Measurements from ENCODE around the gene TESPA1. TPM values are rescaled to one million over a fixed set of nuclear protein-coding genes. Genes with fewer than 3 reads are reported as not detected.

Gene TESPA1
- total RNA-seq, 1 donor from 2014 or later, result 0.65 TPM

DNA sequence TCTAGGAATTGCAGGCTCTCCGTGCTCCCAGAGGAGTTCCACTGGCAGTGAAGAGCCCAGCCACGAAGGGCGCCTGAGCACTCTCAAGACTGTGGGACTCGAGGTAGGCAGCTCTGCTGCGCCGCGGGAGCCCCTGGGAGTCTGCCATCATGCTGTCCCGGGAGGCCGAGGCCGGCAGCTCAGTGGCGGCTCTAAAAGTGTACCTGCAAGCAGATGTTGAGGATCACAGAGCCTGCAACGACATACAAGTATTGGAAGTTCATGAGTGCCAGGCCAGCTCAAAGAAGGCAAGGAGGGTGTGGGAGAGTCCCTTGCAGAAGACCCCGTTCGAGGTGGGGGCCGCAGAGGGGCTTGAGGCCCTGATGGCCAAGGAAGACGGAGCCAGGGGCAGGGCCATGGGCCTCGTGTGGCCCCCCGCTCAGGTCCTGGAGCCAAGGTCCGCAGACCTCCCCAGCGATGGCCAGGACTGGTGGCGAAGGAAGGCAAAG is 67.5 kb downstream of the TESPA1 start:
- no peak for DNase-seq (ENCODE audit: low spot score)
- intact Hi-C loops (cut with DNase I), result no loop called here

Other genes starting within 250 kb of the TESPA1 start
- gene MUCL1, start 130.2 kb downstream of the TESPA1 start, total RNA-seq, result not detected
- not detected for gene NEUROD4, start 35.2 kb upstream of the TESPA1 start, total RNA-seq
- gene OR9K2, start 141.6 kb upstream of the TESPA1 start, total RNA-seq, result not detected
- not detected for gene OR10A7, start 236.3 kb upstream of the TESPA1 start, total RNA-seq